Frontal cortex (tissue), 4 donors: ENCODE measurements around the gene PTPRN2. TPM values are rescaled to one million over a fixed set of nuclear protein-coding genes. Genes with fewer than 3 reads are reported as not detected.
"Not testable (repeated sequence)": the region's sequence is repeated elsewhere in the genome, so short reads cannot be mapped to it uniquely, and the experiment has no call there.

Experiments
- DNase-seq, 2 donors: peaks; one replicate each; pipeline ENCODE4 v3.0.0; 2012; ENCODE audit warnings: low spot score in 2 of 2
- FAIRE-seq: peaks from 2 replicates; lab custom pipeline; 2012; peaks lifted over from hg19 to GRCh38; lab: Jason Lieb, UNC
- total RNA-seq: library from RNA; depleted of rRNA; stranded (reverse); fragments of >200 nt; gene quantifications from one replicate; pipeline ENCODE4 v1.2.3, GENCODE V29; 2014
- donor health status: control.
- donor health status: control.
- donor health status: control.

PTPRN2 gene
- total RNA-seq, 1 donor from 2014 or later: 52.2 TPM

DNA sequence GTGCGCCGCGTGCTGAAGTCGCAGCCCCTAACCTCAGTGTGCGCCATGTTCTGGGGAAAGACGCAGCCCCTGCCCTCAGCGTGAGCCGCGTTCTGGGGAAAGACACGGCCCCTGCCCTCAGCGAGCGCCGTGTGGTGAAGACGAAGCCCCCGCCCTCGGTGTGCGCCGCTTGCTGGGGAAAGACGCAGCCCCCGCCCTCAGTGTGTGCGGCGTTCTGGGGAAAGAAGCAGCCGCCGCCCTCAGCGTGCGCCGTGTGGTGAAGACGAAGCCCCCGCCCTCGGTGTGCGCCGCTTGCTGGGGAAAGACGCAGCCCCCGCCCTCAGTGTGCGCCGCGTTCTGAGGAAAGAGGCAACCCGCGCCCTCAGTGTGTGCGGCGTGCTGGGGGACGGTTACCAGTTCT lies 383.7 kb downstream of the PTPRN2 start:
- not testable (repeated sequence) for FAIRE-seq

DNA sequence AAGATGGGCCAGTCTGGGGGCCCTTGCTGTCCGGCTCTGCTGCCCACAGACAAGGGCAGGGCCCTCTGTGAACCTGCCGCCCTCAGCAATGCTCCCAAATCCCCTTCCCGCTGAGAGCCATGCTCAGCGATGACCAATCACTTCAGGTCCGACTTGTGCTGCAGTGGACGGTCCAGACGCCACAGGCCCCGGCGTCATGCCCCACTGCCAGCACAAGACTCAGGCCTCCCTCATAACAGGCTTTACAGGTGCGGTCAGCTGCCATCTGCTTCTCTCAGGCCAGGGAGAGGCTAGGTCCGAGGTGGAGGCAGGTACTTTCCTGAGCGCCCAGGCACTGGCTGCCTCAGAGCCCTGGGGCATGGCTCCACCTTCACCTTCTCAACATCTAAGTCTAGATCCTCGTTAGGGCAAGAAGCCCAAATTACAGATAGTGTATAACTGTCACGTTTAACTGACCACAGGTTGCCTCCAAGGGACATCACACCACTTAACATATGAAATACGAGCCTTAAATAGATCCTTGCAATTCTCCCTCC lies 393.2 kb downstream of the PTPRN2 start:
- DNase-seq (no peak), FAIRE-seq (no peak)

More for the DNA sequence above, 383.7 kb downstream of the PTPRN2 start:
- not testable (repeated sequence) for DNase-seq

DNA sequence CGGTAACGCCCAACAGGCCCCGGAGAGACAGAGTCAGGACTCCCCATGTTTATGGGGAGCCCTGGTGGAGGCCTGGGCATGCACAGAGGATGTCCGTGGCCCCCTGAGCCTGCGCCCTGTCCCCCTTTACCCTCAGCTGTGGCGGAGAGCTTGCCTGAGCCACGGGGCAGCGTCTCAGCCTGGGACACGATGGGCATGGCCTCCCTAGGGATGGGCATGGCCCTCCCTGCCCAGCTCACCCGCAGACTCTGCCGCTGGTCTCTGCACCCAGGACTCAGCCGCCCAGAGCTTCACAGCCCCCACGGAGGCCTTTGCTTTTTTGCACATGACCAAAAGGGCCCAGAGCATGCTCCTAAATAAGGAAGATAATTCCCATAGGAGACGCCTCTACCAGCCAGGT lies 394.2 kb downstream of the PTPRN2 start:
- no peak for FAIRE-seq
- no peak for DNase-seq

DNA sequence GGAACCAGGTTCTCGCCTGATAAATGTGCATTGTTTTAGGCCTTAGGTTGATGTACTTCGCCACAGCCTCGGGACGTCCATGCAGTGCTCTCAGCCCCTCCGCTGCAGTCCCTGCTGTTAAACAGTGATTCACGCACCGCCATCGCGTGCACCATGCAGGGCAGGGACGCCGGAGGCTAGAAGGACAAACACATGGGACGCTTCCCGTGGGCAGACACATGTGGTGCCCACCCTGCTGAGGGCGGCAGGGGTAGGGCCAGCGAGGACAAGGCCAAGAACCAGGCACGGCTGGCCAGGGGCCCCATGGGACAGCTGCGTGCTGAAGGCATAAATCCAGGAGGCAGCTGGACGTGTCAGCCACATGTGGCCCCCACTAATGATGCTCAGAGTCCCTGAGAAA lies 394.7 kb downstream of the PTPRN2 start:
- FAIRE-seq: no peak
- no peak for DNase-seq

DNA sequence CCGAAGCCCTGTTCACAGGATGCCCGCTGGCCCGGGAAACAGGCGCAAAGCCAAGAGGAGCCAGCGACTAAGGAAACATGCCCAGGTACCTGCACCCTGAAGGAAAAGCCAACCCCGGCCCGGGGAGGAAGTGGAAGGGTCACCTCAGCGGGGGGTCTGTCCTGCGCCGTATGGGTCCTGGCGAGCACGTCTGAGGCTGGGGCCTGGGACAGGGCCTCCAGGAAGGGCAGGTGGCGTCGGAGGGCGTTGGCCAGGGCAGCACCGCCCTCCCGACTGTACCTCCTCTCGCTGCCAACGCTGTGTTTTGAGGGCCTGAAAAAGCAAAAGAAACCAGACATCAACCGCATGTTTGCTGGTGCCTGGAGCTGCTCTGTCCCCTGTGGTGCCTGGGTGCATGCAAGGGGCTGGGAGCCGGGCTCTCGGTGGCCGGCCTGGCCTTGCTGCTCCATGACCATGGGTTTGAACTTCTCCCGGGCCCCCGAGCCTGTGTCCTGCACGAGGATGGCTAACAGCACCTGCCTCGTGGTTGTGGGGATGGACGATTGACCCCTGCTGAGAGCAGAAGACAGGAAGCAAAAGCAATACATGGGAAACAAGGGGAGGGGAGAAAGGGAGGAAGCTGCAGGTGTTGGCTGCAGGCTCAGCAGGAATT lies 395.3 kb downstream of the PTPRN2 start:
- FAIRE-seq (no peak), DNase-seq (no peak)

DNA sequence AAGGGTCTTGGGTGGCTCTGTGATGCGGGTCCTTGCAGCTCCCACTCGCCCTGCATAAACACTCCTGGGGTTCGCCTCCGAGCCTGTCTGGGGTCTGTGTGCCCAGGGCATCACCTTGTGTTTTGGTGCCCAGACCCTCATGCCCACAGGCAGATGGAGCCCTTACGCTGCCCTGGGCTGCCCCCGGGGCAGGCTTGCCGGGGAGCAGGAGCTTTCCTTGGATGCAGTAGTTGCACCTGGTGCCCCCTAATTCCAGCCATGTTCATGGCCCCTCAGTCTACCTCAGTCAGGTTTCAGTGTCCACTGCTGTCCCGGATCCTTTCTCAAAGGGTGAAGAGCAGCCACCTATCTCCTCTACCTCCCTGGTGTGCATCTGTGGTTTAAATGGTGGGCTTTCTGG lies 396.0 kb downstream of the PTPRN2 start:
- FAIRE-seq: no peak

DNA sequence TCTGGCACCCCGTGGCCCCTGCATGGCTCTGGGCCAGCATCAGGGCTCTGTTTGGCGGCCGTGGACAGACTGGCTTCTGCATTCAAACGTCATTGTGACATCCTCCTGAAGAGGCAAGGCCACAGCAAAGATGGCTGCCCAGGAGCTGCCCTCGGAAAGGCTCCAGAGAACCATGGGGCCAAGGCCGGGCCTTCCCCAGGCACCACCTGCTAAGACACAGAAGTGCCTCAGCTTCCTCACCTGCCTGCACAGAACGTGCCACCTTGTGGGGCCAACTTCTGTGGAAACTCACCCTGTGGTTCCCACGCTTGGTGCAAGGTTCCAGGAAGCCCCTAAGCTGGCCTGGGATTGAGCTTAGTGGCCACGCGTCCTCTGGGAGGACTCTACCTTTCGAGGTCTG lies 396.9 kb downstream of the PTPRN2 start:
- FAIRE-seq: no peak
- DNase-seq: no peak

More for the DNA sequence above, 396.0 kb downstream of the PTPRN2 start:
- DNase-seq: no peak

DNA sequence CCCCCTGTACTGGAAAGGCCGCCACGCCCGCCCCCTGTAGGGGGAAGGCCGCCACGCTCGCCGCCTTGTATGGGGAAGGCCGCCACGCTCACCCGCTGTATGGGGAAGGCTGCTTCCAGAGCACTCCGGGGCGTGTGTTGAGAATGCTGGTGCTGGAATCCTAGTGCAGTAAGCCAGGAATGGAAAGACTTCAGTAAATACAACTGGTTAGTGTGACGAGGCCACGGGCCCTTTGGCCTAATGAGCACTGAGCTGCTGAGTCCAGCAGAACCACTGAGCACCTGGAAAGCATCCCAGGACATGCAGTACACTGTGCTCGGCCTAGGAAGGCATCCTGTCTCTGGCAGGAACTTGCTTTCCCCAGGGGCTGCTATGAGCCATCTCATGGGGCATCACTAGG lies 398.9 kb downstream of the PTPRN2 start:
- DNase-seq (no peak), FAIRE-seq (no peak)

DNA sequence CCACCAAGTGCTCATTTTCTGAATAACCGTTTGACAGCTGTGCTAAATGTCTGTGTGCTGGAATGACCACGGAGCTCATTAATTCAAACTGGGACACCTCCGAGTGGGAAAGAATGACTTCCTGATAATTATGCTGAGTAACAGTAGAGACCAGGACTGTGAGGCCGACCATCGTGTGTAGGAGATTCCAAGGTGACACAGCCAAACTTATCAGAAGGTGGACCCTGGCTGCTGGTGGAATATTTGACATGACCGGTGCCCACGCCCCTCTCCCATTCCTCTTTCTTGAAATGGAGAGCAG lies 400.0 kb downstream of the PTPRN2 start:
- no peak for FAIRE-seq
- no peak for DNase-seq

DNA sequence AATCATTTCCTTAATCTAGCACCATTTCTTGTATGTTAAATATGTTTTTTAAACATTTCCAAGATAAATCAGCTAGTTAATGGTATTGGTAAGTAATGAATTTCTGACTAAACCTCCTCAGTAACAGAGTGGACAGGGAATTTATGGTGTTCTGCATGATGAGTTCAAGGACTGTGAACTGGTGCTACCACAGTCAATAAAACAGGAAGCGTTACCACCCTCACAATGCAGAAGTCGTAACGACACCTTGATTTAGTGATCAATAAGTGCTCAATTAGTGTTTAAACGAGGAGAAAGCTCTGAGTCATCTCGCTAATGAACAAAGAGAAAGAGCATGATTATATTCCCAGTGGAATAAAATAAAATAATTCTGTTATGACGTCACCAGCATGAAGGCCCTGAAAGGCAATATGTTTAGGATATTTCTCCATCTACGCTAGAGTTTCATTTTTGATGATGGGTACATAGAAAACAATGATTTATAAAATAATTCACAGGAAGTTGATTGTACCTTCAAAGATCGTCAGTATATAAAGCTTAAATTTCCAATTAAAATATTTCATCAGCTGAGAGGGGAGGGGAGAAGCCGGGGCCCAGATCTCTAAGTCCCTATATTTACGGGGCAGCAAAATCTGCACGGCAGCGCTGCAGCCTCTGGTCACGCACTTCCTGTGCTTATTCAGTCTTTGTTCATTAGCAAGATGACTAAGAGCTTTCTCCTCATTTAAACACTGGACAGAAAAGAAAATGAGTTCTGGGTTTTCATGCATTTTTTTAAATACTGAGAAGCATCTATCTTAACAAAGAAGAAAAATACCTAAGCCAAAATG lies 400.5 kb downstream of the PTPRN2 start:
- FAIRE-seq: no peak
- no peak for DNase-seq

DNA sequence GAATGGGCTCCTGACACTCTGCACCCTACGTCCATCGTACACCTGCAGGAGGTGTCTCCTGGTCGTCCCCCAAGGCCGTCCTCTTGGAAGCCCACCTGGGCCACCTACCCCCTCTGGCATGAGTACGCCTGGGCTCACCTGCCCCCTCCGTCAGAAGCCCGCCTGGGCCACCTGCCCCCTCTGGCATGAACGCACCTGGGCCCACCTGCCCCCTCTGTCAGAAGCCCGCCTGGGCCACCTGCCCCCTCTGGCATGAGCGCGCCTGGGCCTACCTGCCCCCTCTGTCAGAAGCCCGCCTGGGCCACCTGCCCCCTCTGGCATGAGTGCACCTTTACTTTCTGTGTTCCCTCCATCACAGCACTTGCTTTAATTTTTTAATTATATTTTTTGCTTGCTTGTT lies 401.2 kb downstream of the PTPRN2 start:
- DNase-seq (no peak), FAIRE-seq (no peak)

DNA sequence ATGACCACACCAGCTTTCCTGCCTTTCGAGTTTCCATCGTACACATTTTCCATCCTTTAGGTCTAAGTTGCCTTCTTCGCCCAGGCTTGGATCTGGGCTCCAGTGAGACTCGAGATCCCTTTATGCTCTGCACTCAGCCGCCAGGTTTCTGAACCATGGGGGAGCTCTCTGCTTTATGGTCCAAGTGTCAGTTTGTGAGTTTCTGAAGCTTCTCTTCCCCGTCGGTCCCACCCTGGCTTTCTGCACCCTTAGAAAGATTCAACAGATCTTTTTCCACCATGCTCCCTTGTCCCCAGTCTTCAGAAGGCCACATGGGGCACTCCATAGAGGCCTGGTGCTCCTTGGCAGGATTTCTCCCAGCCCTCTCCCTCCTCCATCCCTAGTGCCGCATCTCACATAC lies 402.0 kb downstream of the PTPRN2 start:
- FAIRE-seq (no peak), DNase-seq (no peak)

DNA sequence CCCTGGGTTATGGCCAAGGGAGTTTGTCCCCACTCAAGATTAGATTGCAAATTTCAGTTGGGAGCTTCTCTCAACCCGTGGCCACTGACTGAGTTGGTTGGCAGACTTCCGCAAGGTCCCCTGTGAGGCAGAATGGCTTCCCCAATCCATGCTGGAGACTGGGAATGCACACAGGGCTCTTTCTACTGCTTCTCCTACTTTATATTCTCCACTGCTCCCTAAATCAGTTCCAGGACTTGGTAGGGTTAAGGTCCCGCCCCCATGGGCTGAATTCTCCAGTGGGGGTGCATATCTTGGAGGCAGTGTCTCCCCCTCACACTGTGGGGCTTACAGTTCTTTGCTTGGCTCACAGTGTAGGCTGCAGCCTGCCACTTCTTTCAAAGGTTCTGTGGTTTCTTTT lies 404.2 kb downstream of the PTPRN2 start:
- no peak for DNase-seq
- FAIRE-seq: no peak

DNA sequence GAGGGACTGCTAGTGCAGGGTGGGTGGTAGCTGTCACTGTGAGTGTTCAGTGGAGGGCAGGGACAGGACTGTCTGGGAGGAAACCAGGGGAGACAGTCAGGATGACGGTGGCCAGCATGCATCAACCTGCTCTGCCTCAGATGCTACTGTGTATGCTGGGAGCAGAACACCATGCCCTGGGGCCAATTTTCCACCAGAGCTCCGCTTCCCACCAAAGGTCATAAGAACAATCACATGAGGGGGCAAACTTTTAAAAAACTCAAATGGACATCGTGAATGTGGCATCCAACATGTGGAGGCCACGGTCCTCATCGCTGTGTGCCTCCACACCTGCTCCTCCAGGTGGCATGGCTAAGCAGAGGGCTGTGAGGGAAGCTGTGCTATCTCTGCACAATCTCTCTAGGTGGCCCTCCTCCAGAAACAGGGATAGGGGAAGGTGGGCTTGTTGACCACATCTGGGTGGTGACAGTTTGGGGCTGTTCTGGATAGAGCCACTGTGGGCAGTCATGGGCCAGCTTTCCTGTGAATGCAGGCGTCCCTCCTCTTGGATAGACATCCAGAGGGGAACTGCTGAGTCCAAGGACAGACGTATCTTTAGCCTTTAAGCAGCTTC lies 411.0 kb downstream of the PTPRN2 start:
- DNase-seq (no peak), FAIRE-seq (no peak)

DNA sequence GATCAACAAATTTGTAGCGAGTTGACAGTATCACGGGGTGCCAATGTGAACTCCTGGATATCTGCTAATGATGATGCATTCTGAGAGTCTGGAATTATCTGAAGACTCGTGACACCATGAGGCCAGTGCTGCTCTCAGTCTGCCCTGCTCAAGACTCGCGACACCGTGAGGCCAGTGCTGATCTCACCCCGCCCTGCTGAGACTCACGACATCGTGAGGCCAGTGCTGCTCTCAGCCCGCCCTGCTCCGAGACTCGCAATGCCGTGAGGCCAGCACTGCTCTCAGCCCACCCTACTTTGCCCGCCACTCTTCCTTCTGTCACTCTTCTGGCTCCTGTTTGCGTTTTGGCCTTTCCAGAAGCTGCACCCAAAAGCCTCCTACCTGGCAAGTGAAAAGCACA lies 411.8 kb downstream of the PTPRN2 start:
- FAIRE-seq (no peak), DNase-seq (no peak)

DNA sequence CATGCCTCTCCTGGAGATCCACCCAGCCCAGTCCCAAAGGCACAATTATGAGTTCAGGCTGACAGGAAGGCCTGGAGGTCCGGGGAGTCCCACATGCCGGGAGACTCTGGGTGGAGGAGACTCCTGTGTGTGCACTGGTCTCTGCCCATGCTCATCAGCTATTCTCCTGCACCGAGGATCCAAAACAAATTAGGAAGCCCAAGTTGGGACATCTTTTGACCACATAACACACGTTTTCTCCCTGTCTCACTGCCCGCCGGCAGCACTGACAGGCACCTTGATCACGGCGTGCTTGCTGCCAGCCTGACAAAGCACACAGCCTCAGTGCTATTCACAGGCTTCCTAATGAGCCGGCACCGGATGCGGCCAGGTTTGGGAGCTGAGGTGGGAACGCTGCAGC lies 412.7 kb downstream of the PTPRN2 start:
- no peak for DNase-seq
- no peak for FAIRE-seq

DNA sequence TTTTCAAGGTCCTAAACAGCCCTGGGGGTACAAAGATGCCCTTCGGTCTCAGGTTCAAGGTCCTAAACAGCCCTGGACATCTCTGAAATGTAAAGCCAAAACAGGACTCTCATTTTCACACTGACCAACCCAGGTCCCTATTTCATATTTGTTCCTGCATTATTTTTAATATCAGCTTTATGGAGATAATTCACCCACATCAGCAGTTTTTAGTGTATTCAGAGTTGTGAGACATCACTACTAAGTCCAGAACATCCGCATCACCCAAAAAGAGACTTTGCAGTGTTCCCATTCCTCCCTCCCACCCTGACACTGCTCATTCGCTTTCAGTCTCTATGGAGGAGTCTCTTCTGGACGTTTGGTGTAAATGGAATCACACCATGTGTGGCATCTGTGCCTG lies 420.2 kb downstream of the PTPRN2 start:
- FAIRE-seq (no peak), DNase-seq (no peak)

DNA sequence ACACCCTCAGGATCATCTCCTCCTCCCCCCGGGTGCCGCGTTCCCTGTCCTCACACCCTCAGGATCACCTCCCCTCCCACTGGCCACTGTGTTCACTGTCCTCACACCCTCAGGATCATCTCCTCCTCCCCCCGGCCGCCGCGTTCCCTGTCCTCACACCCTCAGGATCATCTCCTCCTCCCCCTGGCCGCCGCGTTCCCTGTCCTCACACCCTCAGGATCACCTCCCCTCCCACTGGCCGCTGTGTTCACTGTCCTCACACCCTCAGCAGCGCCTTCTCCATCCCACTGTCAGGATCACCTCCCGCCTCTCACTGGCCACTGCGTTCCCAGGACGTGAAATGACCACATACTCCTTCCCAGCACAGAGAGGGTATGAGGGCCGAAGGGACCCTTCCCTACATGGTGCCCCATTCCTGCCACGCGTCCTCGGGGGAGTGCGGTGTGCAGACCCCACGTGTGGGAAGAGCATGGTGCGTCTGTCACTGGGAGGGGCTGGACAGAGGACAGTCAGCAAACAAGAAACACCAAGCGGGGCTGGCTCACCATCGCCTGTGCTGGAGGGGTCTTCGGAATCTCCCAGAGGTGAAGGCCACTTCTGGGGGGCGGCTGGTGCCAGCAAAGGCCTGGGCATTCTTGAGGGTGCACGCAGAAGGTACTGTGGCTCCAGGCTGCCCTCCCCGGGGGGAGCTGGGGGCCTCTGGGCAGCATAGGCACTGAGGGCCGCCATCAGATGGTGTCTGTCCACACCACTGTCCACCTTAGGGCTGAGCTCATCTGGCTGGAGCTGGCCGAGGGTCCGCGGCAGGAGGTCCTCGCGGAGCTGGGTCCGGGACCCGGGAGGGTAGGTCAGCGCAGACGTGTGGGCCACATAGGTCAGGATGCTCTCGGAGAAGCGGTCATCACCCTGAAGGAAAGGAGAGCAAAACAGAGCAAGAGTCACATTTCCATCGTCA lies 421.0 kb downstream of the PTPRN2 start:
- FAIRE-seq: no peak

DNA sequence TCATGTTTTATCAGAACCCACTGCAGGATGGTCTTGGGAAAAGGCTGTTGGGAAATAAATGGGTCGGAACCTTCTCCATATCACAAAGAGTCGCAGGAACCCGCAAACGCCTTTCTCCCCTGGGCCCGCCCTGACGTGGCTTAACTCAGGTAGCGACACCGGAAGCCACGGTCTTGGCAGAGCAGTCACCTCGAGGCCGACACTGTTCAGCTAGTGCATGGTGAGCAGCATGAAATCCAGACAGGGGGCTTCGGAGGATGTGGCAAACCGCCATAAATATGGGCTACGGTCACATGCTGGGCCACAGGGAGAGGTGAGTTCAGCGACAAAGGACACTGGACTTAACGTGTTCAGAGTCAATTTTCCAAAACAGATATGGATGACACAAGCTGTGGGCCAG lies 421.9 kb downstream of the PTPRN2 start:
- DNase-seq (no peak), FAIRE-seq (no peak)

More for the DNA sequence above, 421.0 kb downstream of the PTPRN2 start:
- DNase-seq: no peak
